Mammary epithelial cell (primary cell): Measurements from ENCODE around the gene AHRR.

Experiments
- CTCF ChIP-seq, 2 donors: IDR thresholded peaks in 1 of 2; conservative IDR thresholded peaks in 1 of 2; 2 replicates each; pipeline ENCODE4 v1.5.1; 2011 to 2012; ENCODE audit warnings: inconsistent platforms in 2 of 2, low read length in 2 of 2, mild to moderate bottlenecking in 2 of 2, control low read depth in 1 of 2, low read depth in 1 of 2; ENCODE audit not compliant: insufficient read depth in 1 of 2; ENCODE audit errors: extremely low read depth in 1 of 2
- EZH2 ChIP-seq: IDR thresholded peaks from 2 replicates; pipeline ENCODE4 v1.6.1; 2012; ENCODE audit warnings: low read length, inconsistent platforms, borderline replicate concordance

GRCh38 chr5:401146-402034 lies 79.9 kb downstream of the AHRR start:
- TF ChIP-seq CTCF (conservative IDR thresholded peaks at IDR 0.05 in 1 of 2, IDR thresholded peaks at IDR 0.05 in 1 of 2; ENCODE audit: extremely low read depth in 1 of 2, insufficient read depth in 1 of 2, low read depth in 1 of 2, low read length in 2 of 2) (no peak), EZH2 (no peak)
